GM19023 (cell line): ENCODE data around the gene CRMP1.

Source experiments
- ATAC-seq: cut with Tn5 transposase; IDR thresholded peaks from one replicate; pipeline ENCODE4 v1.9.1; 2021; ENCODE audit warnings: mild to moderate bottlenecking, moderate library complexity; ENCODE audit not compliant: unreplicated experiment

Gene CRMP1

DNA sequence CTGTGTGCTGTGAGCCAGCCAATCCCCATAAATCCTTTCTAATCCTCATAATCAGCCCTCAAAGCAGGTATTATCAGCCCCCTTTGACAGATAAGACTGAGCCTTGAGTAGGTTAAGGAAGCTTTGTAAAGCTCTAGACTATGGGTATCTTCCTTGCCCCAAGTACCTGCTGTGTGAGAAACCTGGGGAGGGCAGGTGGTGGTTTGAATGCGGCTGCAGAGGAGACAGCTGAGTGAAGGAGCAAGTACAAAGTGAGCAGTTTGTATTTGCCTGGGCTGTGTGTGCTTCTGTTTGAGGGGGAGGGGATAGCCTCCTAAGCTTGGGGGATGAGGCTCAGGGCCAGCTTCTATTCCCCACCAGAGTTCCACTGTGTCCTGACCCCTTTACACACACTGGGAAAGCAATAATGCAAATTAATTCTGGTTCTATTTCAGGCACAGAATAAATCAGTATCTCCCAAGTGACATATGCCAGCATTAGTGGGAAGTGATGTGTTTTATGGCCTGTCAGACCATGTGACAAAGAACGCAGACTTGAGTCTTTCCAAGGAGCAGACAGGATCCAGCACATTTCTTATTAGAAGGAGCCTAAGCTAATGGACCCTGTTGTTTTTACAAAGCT, 118.4 kb downstream of the CRMP1 start:
- ATAC-seq = no peak

DNA sequence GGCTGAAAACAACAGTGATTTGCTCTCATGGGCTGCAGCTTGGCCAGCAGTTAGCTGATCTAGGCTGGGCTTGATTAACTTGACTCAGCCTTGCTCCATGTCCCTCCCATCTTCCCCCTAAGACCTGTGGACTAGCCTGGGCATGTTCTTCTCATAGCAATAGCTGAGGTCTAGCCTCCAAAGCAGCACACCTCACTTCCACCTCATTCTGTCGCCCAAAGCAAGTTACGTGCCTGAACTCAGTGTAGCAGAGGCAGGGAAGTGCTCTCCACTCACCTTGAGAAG, 119.7 kb downstream of the CRMP1 start:
- ATAC-seq = no peak

DNA sequence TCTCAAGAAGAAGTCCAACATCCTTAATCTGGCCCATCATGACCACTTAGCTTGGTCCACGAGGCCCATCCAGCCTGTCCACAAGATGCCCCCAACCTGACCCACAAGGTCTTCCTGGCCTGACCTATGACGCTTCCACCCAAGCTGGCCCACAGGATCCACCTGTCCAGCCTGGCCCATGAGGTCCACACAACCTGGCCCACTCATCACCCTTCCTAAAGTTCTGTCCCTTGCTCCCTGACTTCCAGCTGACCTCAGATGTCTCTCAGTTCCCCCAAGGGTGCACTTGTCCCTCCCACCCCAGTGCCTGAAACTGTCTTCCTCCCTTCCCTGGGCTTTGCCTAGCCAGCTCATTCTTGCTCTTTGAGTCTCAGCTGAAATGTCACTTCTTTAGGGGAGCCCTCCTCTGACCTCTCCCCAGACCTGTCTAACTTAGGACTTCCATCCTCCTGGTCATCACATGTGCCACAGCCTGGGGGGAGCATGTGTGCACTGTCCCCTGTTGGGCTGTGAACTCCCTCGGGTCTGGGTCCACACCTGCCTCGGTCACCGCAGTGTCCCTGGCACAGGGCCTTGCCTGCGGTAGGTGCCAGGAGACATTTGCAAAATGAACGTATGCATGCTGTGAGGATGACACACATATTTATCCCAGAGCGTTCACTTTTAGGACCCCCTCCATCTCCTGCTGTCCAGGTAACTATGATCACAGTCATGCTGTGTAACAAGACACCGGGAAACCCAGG, 120.2 kb downstream of the CRMP1 start:
- ATAC-seq = no peak
